Non-pigmented ciliary epithelial cell (primary cell): ENCODE data around the gene TSC1.
"Not testable (repeated sequence)": the region's sequence is repeated elsewhere in the genome, so short reads cannot be mapped to it uniquely, and the experiment has no call there.

Experiments
- DNase-seq: peaks from one replicate; pipeline ENCODE4 v3.0.0-alpha.2; 2010; ENCODE audit warnings: low read depth

TSC1 gene

DNA sequence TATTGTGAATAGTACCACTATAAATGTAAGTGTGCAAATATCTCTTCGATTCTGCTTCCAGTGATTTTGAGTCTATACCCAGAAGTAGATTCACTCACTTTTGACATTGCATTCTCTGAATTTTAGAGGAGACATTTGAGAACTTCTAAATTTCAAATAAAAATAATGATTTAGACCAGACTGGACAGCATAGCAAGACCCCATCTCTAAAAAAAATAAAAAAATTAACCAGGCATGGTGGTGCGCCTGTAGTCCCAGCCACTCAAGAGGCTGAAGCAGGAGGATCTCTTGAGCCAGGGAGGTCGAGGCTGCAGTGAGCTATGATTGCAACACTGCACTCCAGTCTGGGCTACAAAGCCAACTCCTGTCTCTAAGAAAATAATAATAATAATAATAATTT is 32.2 kb upstream of the TSC1 start:
- no peak for DNase-seq

DNA sequence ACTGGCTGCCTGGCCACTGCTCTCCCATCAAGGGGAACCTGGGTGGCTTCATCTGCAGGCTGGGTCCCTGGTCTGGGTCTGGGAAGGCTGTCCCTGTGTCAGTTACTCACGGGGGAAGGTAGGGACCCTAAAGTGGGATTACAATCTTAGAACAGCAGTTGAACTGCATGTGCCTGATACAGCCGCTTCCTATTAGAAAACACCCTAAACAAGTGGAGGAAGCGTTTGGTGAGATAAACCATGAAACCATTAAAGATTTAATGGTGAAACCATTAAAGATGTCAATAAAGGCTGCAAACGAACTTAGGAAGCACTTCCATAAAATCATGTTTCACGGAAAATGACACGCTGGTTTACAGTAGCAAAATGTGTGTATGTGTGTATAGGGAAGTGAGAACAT is 31.5 kb upstream of the TSC1 start:
- DNase-seq, result no peak

DNA sequence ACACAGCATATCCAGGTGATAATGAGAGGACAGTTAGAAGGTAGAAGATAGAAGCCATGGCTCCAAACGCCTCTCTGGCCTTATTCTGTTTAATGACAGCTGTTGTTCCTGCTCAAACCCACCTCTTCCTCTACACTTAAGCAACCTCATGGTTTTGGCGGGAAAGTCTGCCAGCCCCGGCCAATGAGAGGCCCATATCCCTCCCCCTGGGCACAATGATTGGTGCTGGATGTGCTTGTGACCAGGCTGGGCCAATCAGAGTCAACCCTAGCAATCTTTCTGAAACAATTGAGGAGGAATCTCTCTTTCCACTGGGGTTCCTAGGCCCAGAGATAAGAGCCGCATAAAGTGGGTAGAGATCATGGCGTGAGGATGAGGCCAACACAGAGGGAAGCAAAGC is 29.3 kb upstream of the TSC1 start:
- no peak for DNase-seq

DNA sequence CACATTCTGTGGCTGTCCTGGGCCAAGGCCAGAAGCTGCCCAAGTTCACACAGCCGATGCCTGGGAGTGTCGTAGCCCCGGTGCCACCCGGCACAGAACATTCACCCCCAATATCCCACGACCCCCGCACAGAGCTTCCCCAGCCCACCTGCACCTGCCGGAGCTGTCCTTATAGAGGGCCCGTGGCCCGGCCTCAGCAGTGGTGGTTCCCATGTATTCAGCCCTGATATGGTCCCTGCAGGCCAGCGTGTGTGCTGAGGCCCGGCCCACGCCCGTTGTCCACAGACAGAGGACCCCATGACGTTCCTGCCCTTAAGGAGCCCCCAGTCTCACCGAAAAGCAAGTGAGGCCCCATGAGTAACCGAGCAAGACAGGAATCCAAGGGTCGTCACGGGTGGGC is 28.8 kb upstream of the TSC1 start:
- no peak for DNase-seq

DNA sequence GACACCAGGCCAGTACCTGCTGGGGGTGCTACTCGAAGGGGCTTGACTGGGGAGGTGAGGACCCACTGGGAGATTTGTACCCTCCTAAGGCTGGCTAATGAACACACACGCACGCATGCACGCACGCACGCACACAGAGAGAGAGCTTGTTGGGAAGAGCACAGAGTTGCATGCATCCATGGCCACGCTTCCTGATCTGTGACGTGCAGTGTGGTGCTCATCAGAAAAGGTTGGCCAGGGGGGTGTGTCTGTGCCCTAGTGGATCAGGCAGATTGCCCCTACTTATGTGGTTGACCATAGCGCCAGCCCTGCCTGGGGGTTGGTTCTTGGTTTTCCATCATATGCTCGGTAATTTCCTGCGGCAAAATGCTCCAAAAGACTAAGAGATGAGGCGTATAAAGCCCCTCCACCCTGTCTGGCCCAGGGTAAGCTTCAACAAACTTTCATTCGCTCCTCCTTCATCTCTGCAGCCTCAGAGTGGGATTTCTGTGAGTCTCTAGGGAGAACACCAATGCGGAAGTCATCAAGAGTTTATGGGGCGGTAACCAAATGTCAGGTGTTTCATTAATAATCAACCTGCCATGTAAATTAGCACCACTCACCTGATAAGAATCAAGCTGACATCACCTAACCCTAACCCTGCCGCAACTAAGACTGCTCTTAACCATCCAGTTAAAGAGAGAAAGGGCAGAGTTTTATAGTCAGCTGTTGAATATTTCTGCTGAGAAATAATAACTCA is 26.1 kb upstream of the TSC1 start:
- DNase-seq, result no peak

DNA sequence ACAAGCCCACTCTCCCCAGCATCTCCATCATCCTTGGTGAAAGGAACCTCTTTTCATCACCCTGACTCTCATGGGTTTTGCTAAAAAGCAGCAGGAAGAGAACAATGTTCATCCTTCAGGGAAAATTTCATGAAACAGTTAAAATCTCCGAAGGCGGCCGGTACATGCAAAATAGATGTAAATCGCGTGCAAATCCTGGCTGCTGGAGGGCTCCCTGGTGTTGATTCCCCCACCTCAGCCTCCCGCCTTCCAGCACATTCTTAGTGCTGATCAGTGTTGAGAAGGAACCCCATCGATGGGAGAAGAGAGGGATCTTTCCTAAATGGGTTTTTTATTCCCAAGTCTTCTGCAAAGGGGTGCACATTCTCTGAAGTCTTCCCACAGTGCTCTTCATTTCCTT is 25.4 kb upstream of the TSC1 start:
- no peak for DNase-seq

DNA sequence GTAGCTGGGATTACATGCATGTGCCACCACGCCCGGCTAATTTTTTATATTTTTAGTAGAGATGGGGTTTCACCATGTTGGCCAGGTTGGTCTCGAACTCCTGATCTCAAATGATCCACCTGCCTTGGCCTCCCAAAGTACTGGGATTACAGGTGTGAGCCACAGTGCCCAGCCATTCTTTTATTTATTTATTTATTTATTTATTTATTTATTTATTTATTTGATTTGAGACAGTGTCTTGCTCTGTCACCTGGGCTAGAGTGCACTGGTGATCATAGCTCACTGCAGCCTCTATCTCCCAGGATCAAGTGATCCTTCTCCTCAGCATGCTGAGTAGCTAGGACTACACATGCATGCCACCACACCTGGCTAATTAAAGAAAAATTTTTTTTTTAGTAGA is 23.5 kb upstream of the TSC1 start:
- DNase-seq, result not testable (repeated sequence)

DNA sequence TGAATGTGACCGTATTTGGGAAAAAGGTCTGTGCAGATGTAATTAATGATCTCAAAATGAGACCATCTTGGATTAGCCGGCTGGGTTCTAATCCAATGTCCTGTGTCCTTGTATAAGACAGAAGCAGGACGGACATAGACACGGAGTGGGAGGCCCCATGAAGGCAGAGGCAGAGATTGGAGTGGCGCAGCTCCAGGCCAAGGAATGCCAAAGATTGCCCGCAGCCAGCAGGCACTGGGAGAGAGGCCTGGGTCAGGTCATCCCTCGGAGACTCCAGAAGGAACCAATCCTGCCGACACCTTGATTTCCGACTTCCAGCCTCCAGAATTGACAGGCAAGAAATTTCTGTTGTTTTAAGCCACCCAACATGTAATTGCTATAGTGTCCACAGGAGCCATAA is 21.1 kb upstream of the TSC1 start:
- no peak for DNase-seq

DNA sequence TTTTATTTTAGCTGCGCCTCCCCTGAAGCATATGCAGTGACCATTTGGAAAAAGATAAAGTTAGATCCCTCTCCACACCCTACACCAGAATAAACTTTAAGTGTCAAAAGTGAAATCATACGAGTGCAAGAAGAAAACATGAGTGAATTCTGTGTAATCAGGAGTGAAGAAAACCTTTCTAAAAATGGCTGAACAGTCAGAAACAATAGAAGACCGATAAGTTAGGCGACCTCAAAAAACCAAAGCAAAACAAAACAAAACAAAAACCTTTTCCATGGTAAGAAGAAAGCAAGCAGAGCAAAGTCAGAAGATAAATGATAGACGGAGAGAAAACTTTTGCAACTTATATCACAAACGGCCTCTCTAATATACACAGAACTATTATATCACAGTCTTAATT is 16.6 kb upstream of the TSC1 start:
- DNase-seq, result no peak

DNA sequence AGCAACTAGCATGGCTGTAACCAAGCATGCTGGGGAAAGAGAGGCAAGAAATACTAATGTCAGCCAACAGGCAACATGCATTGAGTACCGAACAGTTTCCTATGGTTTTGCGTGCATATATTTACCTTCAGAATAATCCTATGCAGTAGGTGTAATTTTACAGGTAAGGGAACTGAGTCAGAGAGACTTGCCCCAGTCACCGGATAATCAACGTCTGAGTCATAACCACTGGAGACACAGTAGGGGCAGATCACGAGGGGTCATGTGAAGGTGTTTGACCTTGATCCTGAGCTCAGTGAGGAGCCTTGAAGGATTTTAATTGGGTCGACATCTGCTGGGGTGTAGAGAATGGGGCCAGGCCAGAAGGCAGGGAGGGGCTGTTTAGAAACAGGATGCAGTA is 13.4 kb upstream of the TSC1 start:
- no peak for DNase-seq

DNA sequence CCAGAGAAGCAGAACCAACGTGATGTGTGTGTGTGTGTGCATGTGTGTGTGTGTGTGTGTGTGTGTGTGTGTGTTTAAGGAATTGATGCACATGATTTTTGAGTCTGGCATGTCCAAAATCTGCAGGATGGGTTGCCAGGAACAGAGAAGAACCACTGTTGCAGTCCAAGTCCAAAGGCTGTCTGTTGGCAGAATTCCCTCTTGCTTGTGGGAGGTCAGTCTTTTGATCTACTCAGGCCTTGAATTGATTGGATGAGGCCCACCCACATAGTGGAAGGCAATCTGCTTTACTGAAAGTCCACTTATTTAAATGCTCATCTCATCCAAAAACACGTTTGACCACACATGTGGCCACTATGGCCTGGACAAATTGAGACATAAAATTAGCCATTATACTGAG is 11.4 kb upstream of the TSC1 start:
- no peak for DNase-seq

DNA sequence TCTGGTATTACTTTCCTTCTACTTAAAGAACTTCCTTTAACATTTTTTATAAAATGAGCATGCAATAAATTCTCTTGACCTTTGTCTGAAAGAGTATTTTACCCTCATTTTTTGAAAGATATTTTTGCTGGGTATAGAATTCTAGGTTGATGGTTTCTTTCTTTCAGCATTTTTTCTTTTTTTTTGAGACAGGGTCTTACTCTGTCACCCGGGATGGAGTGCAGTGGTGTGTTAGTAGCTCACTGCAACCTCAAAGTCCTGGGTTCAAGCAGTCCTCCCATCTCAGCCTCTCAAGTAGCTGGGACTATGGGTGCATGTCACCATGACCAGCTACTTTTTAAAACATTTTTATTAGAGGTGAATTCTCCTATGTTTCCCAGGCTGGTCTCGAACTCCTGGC is 10.7 kb upstream of the TSC1 start:
- no peak for DNase-seq

DNA sequence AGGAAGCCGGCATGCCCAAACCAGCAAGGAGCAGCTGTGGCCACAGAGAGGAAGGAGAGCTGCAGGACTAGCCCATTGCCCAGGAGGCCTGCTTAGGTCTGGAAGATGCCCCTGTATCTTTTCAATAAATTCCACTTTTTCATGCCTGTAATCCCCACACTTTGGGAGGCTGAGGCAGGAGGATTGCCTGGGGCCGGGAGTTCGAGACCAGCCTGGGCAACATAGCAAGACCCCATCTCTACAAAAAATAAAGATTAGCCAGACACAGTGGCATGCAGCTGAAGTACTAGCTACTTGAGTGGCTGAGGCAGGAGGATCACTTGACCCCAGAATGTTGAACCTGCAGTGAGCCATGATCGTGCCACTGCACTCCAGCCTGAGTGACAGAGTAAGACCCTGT is 5.3 kb upstream of the TSC1 start:
- DNase-seq, result no peak

DNA sequence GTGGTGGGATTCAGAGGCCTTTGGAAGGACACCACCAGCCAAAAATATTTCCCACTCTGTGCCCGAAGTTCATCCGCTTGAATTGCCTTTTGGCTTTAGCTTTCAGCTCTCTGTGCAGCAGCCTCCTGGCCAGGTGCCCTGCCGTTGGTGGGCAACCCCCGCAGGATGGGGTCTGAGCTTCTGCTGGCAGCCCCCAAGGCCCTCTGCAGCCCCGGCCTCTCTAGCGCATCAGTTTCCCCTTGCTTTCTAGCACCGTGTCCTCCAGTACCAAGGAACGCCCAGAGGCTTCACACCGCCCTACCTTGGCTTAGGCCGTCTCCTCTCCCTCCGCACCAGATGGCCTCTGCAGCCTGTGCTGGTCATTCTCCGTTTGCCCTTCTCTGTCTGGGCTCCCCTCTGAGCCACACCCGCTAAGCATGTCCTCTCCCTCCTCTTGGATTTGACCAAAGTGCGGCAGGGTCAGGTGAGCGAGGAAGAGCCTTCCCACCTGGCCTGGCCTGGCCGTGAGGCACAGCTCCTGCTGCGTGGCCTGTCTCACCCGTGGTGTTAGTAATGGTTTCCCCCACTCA is 4.2 kb upstream of the TSC1 start:
- no peak for DNase-seq

DNA sequence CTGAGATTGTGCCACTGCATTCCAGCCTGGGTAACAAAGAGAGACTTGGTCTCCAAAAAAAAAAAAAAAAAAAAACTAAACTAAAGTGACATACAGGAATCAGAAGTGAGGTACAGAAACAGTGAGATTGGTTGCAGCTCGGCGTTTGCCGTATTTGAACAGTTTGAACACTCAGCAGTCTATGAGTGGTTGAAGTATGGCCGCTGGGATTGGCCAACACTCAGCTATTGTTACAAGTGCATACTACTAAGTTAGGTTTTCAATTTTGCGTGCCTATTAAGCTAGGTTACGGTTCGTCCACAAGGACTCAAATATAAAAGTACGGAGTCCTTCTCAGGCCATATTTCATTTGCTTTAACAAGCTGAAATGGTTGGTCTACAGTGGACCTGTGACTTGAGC is 3.3 kb upstream of the TSC1 start:
- DNase-seq, result no peak

DNA sequence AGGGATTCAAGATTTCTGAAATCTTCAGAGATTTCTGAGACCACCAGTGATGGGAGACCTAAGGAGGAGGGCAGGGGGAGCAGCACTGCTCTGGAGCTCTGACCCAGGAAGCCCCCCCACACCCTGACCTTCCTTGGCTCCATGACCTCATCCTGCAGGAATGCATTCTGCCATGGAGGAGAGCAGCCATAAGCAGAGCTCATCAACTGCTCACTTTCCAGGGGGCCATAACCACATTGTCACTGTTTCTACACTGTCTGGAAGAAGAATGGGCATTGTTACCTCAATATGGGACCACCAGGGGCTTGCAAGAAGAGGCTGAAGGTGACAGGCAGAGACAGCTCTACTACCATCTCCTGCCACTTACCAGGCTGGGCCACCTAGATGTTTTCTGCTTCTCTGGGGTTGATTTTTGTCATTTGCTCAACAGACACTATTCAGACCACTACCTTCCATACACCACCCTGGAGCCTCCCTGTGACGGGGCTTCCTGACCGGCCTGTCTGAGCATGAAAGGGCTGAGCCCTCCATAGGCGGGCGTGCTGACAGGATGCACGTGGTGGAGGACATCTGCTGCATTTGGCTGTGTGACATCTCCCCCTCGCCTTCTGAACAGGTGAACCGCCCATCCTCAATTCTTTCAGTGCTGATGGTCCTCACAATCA is 2.3 kb upstream of the TSC1 start:
- no peak for DNase-seq

DNA sequence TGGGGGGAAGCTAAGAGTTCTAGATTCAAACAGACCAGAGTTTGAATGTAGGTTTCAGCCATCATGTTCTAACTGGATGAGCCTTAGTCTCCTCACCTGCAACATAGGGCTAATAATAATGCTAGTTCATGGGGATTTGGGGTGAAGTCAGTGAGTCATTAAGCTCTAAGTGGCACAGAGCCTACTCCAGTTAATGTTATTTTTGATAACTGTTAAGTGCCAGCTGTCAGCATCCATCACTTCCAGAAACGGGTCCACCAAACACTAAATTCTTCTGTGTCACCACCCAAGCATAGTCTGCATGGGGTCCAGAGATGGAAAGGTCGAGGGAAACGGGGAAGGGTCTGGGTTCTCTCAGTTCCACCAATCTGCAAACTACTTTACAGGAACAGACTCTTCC is 1.8 kb upstream of the TSC1 start:
- no peak for DNase-seq

DNA sequence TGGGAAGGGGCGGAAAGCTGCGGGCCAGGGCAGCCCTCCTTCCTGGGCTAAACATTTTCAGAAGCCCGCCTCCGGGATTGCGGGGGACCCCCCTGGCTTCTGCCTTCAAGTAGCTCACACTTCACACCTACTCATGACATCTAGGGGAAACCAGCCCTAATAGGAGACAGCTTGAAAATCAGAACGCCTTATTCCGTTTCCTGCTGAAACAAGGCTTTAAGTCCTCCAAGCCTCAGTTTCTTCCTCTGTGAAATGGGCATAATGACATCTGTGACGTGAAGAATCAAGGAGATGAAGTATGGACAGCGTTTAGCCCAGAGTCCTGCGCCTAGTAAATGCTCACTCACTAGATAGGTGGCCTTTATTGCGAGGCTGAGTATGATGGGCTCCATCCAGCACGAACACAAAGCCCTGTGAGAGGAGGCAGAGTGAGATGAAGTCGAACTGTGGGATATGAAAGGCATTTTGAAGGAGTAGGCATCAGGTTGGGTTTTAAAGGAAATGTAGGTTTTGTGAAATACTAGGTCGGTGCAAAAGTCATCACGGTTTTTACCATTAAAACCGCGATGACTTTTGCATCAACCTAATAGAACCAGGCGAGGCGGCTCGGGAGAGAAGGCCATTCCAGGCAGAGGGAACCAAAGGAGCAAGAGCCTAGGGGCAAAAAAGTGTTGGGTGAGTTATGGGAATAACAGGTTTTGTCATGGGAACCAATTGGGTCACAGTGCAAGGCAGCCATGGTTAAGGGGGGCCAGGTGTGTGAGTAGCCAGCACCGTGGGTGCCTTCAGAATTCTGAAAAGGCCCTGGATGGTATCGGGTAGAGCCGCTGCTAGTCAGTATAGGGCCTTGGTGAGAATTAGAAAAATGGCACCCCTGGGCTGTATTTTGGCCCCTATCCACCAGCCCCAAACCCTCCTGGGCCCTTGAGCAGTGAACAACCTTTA is 1.0 kb upstream of the TSC1 start:
- no peak for DNase-seq

DNA sequence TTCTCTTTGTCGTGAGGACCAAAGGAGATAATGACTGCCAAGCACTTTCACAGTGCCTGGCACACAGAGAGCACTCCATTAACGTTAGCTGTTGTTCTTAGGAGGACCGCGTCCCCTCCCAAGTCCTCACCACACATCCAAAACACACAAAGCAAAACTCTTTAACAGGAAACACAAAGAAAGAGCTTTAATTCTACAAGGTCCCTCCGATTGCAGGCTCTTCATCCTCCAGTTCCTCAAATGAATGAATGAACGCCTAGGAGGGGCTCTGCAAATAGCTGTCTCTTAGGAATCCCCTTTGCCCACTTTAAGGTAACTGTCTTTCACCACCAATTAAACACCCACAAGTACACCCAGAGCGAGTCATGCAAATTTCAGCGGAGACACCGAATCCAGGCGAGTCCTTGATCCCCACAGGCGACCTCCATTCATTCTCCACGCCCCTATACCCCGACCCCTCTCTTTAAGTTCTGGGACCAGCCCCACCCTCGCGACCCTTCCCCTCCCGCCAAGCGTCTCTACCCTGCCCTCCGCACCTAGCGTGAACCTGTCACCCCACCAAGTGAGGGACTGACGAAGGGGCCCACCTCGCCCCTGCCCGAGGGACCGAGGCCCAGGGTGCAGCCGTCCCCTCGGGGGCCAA is 644 bp downstream of the TSC1 start:
- DNase-seq, result no peak

DNA sequence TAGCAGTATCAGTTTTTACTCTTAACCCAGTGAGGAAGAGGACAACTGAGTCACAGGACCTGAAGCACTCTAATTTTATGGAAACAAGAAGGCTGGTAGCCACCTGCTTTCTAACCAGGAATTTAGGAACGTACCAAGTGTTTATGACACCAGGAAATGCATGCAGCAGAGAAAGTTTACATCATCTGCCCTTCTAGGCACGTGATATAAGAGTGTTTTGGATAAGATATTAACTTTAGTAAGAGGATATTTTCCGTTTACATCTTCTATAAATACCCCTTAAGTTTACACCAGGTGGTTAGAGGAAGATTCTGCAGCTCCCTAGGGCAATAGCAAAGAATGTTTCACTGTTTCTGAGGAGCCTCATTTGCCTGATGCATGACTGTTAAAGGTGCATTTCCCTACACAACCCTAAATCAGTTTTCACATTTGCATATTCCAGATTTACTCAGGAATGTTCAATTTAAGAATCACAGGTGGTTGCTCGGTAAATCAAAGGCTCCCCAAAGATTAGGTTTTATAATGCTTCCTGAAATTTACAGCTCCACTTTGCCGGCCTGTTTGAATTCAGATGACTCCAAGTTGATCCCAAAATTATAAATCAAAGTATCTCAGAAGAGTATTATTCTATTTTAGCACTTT is 1.8 kb downstream of the TSC1 start:
- no peak for DNase-seq

DNA sequence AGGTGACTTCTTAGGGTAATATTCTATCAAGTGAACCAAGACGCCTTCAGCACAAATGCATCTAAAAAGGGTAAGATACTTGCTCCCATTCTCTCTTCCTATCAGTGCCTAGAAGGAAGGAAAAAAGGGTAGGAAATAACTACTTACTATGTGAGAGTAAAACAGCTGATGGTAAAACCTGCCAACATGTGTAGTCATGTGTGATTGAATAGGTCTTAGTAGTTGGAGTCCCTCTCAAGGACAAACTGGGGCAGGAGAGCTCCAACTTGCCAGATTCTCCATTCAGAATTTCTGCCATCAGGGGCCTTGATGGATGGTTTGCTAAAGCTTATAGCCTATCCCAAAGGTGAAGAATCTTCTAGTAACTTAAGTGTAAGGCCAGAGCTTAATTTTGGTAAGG is 5.2 kb downstream of the TSC1 start:
- DNase-seq, result no peak

DNA sequence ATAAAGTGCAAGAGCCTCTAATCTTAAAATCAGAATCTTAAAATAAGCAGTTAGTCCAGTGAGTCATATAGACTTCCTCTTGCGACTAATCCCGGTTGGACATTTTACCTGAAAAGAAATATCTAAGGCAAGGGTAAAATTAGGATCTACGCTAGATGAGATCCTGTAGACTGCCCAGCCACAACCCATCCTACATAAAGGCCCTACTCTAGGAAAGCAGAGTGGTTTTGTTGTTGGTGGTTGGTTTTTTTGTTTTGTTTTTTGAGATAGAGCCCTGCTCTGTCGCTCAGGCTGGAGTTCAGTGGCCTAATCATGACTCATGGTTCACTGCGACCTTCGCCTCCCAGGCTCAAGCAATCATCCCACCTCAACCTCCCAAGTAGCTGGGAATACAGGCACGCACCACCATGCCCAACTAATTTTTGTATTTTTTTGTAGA is 6.9 kb downstream of the TSC1 start:
- DNase-seq, result no peak
